ENCODE data around the gene PRKCD.

The PRKCD gene

DNA sequence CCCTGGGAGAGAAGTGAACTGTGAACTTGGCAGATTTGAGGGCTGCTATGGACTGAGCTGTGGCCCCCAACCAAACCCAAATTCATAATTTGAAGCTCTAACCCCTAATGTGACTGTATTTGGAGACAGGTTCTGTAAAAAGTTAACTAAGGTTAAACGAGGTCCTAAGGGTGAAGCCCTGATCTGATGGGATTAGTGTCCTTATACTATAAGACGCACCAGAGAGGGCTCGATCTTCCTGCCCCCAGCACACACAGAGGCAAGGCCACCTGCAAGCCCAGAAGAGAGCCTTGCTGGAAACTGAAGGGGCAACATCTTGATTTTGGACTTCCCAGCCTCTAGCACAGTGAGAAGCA, 60.8 kb downstream of the PRKCD start:
- no peak for DNase-seq

DNA sequence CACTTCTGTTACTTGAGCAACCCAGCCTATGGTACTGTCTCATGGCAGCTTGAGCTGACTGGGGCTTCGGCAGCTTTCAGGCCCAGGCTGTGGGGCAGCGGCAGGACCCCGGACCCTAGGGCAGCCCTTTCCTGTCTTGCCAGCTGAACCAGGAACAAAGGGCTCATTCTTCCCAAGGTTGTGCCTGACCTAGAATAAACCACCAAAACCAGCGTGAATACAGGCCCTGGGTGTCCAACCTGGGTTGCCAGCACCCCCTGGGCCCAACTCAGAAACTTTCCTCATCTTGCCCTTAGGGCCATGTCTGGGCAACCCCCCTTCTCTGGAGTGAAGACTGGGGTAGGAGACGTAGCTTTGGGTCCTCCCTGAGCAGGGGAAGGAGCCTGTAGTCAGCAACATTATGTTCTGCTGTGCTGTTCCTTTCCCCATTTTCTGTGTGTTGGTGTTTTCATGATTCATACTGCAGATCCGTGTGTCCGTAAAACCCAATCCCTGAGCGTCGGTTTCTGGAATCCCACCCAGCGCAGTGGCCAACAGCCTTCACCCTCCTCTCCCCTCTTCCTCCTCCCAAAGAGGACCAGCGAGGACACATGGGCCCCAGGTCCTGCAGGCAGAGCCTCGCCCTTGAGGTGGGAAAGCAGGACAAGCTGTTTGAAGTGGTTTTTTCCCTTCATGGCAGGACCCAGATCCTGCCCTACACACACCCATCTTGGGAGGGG, 61.3 kb downstream of the PRKCD start:
- no peak for DNase-seq

DNA sequence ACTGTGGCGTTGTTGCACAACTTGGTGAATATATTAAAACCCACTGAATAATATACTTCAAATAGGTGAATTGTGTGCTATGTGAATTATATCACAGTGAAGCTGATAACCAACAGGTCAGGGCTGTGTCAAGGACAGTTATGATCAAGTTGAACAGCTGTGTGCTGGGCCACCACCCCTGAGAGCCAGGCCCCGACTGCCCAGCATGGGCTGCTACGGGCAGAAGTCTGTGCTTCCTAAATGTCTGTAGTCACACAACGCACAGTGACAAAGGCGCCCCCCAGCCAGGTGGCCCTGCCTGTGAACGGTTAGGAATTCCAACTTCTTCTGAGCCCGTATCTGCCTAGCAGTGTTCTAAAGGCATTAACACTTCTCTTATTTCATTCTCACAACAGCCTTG, 62.0 kb downstream of the PRKCD start:
- DNase-seq, result no peak

DNA sequence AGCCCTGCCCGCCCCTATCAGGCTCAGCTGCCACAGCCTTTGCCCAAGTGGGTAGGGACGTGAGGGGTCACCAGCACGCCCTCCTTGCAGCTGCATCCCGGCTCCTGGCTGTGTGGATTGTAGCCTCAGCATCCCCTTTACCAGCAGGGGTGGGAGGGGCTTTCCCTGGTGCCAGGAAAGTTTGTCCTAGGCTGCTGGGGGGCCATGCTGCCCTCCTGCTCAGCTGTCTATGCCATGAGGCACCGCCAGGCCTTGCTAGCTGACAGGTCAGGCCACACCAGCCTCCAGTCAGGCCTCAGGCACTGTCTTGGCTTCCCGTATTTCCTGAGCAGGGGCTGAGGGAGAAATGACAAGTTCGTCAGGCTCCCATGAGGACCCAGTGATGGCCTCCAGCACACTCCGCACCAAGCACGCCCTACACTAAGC, 62.5 kb downstream of the PRKCD start:
- no peak for DNase-seq

DNA sequence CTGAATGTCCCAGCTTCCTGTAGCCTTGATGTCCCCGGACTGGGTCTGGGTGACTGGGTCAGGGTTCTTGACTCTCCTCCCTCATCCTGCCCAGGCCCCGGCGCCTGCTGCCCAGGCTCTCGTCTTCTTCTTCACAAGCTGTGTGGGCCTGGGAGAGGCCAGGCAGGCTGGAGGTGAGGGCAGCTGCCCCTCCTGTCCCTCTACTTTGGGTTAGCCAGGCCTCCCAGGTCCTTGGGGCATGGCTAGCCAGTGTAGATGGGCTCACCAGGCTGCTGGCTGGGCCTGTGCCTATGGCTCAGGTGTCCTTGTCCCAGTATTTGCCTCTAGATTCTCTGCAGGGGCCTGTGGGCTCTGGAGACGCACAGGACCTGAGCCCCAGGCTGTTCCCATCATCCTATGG, 63.0 kb downstream of the PRKCD start:
- no peak for DNase-seq

DNA sequence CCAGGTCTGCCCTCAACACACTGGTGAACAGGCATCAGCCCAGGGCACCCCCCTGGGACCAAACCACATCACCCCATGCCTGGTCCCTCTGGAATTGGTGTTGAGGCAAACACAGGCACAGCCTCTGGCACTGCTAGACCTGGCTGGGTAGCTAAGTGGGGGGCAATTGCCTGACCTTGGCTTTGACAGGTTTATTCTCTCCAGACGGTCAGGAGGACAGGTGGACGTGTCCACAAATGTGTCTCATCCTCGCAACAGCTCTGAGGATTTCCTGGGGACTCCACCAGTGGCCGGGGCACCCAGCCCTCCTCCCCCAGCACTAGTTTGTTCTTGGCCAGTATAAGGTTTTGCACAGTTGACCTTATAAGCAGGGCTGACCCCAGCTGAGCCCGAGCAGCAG, 63.5 kb downstream of the PRKCD start:
- DNase-seq, result no peak

DNA sequence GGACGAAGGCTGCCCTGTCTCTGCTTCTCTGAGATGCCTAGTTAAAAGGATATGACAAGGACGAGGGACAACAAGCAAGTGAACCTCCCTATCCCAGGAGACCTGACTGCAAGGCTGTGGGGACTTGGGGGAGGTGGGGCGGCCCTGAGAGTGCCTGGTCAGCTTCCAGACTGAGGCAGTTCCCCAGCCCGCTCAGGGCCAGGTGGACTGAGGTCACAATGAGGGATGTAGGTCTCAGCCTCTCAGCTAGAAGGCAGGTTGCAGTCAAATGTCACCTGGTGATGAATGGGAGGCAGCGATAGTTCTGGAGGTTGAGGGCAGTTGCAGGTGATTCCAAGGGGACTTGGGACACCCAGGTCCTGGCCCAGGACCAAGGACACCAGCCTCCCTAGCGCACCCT, 64.2 kb downstream of the PRKCD start:
- no peak for DNase-seq

DNA sequence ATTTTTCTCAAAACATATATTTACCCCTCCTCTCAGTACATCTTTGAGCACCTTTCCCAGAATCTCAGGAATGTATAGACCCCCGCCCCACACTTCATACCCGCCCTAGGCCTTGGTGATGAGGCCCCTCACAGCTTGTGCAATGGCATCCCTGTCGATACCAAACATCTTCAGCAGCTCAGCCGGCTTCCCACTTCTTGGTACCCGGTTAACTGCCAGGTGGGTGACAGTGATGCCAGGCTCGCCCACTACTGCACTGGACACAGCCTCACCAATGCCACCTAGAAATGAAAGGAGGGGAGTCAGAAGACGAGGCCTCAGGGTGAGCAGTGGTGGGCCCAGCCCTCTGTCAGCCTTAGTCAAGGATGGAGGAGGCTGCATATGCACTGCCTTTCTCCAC, 64.6 kb downstream of the PRKCD start:
- DNase-seq, result no peak

DNA sequence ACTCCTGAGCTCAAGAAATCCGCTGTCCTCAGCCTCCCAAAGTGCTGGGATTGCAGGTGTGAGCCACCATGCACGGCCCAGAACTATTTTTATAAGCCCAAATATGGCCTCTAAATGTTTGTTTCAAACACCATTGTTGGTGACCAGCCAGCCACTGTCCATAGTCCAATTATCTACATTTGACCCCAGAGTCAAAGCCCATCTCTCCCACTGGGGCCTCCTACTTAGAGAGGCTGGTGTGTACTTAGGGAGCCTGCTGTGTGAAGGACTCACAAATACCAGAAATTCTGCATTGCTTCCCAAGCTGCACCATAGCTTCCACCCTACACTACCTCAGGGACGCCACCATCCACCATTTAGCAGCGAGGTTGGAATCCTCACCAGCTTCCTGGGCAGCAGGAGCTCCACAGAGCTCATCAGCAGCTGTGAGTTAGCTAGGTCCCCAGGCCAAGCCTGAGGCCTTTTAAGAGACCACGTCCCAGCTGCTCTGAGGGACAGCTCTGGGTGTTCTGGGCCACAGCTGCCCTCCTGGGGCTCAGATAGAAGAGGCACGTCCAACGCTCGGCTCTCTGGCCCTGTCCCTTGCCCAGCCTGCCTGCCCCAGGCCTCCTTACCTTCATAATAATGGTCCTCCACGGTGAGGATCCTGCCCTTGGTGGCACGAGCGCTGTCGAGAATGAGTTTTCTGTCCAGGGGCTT, 65.3 kb downstream of the PRKCD start:
- DNase-seq, result no peak

DNA sequence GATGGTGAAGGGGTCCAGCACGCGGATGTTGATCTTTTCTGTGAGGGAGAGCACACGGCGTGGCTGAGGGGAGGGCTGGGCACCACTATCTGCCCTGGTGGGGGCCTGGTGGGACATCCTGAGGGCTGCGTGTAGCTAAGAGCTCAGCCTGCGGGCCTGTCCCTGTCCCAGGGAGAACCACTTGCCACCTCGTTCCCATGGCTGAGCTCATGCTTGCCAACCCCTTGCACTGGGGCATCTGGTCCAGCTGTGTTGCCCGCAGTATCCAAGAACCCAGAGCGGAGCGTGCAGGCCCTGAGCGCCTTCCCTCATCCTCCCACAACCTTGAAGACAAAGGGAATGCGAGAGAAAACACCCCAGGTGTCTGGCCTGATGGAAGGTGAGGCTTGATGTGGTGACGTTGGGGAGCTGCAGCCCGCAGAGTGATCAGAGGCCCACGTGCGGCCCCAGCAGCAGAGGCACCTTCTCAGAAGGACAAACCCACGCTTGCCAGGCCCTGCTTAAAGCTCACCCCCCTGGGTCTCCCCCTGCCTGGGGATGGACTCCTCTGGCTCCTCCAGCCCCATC, 65.9 kb downstream of the PRKCD start:
- no peak for DNase-seq

DNA sequence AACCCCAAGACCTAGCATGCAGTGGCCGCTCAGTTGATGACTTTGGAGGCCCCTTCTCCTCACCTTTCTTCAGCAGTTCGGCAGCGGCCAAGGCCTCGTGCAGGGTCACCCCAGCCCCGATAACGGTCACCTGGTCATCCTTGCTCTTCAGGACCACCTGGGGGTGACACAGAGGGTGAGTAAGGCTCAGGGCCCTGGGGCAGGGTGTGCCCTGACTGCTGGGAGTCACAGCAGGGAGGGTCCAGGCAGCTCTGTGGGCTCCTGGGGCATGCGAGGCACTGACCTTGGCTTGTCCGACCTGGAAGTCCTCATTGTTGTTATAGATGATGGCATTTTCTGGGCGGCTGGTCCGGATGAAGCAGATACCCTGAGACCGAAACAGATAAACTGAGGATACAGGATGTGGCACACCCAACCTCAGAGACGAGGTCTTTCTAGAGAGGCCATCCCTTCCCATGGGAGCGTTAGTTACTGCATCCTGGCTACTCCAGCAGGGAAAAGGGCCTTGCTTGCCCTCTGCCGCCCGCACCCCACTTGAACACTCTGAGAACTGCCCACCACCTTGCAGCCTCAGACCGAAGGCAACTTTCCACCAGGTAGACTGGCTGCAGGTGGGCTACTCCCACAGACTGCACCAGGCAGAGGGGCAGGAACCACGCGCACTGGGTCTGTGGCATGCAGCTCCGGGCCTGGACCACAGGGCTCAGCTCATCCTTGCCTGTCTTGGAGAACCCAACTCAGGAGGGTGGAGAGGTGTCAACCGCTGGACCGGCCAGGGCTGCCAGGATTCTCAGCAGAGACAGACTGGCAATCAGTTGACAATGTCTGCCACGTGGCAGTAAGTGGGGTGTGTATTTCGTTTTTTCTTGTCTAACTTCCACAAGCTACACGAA, 67.2 kb downstream of the PRKCD start:
- DNase-seq, result no peak

DNA sequence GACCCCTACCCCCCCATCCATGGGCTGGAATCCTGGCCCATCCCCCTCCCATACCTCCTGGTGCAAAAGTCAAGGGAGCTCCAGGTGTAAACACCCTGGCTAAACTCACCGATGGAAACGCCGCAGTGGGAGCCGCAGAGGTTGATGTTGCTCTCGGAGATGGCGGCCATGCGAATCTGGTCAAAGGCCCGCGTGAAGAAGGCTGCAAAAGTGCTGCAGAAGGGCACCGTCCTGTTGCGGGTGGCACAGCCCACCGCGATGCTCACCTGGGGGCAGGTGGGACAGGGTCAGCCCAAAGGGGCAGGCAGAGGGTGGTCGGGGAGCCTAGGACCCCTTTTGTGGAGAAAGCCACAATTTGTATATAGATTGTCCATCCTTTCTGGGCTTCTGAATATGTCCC, 68.2 kb downstream of the PRKCD start:
- no peak for DNase-seq

DNA sequence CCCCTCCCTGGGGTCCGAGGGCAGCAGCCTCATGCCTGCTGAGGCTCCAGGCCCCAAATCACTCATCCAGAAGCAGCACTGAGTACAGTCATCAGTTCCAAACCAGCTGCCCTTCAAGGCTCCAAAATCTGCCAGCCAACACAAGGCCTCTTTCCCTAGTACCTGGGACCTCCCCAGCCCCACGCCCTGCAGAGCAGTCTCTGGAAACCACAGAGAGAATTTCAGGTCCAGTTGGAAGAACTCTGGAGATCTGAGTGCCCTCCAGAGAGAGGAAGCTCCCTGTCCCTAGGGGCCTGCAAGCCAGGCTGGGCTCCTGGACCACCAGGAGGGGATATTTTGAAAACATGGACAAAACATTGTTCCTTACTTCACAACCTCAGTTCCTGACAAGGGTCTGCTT, 68.6 kb downstream of the PRKCD start:
- DNase-seq, result no peak

DNA sequence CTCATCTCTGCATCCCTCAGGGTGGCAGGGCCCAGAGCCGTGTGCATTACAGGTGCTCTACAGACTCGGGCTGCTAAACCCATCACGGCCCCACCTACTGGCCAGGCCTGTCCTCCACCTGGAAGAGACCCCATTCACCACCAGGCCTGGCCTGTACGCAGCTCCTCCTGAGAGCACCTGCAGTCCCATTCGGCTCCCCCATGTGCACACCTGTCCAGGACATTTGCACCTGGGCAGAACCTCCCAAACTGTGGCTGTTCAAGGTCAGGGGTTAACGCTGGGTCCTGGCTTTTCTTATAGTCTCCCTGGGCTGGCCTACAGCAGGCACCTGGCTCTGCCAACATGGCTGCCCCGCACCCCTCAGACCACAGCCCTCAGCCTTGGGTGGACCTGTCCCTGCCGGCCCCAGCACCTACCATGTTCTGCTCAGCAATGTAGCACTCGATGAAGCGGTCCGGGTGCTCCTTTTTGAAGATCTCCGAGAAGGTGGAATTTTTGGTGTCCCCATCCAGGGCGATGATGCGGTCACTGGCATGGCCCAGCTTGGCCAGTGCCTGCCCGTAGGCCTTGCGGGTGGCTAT, 69.1 kb downstream of the PRKCD start:
- DNase-seq, result no peak

DNA sequence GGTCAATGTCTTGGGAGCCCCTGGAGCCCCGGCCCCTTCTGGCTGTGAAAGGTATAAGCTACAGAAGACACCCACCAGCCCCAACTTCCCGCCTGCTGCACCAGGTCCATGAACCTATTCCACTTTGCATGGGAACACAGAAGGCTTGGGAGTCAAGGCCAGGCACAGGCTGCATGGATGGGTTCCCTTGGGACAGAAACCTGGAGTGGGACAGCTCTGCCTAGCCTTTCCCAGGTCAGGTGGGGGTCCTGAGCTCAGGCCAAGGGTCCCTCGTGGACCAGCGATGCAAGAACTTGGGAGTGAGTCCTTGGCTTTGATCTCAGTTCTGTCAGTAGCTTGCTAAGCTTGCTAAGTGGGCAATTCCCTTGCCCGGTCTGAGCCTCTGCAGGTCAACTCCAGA, 69.8 kb downstream of the PRKCD start:
- no peak for DNase-seq

DNA sequence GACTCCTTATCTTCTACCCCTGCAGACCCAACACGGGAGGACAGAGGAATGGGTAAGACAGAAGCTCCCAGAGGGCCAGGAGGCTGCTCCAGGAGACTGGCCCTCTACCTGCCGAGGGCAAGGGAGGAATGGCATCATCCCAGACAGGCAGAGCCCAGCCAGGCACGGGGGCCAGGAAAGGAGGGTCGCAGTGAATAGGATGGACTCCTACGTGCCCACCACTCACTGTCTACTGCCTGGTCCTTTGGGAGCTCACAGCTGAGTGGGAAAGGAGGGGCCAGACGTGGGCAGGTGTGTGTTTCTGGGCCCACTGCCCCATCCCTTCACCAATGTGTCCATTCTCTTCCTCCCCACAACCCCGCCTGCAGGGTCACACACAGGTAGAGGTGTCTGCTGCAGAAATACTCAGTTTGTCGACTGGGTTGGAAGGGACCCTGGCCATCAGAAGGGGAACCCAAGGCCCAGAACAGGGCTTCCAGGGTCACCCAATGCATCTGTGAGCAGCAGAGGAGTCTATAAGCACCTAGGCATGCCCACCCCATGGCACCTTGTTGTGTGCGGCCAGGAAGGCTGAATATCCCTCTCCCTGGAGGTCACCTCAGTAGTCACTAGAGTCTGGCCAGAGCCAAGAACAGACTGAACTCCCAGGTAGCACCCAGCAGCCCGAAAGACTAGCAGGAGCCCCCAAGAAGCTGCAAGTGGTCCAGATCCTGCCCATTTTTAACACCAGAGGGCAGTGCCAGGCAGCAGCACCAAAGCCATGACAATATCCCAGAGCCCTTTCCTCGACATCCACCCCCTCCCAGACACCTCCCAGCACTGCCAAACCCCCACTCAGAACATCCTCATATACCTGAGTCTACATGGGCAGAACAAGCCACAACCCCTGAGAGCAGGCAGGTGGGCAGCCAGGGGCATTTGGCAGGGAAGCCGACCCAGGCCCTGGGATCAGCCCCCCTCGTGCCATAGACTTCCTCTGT, 70.8 kb downstream of the PRKCD start:
- no peak for DNase-seq

DNA sequence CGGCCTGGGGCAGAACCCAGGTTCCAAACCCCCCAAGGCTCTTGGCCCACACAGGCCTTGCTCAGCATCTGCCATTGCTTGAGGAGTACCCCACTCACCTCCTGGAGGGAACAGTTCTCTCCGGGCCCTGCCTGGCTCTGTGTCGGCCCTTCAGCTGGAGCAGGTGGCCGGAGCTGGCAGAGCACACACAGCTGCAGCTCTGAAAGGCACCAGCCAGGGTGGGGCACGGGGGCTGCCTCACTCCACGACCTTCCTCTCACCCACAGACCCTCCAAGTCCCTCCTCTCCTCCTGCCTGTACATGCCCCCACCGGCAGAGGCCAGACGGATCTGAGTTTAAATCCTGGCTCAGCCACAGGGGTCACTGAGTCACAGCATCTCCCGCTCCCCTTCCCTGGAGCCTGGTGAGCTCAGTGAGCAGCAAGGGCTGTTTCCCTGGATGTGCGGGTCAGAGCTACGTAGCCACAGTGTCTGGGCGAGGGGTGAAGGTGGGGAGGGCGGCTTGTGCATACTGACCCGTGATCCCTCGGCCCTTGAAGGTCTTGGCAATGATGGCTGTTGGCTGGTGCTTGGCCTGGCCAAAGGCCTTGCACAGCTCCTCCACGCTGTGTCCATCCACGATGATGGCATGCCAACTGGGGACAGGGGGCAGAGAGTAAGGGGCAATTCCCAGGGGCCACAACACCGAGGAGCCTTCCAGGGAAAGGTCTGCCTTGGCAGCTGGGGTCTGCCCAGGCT, 71.8 kb downstream of the PRKCD start:
- no peak for DNase-seq

DNA sequence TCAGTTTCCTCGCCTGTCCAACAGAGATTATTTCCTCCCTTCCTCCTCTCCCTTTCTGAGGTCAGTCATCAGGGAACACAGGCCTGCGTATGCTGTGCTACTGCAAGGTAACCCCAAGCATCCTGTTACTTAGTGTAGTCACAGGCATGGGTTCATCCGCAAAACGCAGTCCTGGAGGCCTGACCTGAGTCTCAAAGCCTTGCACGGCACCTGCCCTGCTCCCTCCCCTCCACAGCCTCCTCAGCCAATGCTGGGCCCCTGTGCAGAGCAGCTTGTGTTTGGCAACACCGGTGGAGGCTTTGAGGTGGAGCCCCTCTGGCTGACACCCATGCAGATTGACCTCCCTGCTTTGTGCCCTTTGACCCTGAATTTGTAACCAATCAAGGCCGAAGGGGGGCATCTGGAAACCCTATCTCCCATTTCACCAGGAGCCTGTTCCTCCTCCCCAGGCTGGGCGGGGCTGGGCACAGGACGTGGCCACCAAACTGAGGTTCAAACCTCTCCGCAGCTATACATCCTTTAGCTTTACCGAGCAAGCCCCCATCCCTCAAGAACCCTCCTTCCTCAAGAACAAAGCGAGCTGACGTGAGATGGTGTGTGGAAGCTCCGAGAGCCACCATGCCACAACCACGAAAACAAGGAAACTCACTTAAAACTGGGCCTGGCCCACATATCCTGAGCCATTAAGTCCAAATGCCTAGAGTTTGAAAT, 73.3 kb downstream of the PRKCD start:
- DNase-seq, result no peak

DNA sequence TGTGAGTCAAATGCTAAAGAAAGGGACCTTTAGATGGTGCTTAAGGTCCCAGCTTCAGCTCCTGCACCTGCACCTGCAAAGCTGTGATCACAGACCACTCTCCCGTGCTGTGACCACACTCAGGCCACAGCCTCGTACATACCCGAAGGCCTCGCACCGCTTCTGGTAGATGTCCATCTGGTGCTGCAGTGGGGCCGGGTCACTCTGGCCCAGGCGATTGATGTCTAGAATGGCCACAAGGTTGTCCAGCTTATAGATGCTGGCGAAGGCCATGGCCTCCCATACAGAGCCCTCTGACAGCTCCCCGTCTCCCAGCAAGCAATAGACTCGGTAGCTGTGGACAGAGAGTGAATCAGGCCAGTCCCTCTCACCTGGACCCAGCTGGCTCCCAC, 73.8 kb downstream of the PRKCD start:
- DNase-seq, result no peak

DNA sequence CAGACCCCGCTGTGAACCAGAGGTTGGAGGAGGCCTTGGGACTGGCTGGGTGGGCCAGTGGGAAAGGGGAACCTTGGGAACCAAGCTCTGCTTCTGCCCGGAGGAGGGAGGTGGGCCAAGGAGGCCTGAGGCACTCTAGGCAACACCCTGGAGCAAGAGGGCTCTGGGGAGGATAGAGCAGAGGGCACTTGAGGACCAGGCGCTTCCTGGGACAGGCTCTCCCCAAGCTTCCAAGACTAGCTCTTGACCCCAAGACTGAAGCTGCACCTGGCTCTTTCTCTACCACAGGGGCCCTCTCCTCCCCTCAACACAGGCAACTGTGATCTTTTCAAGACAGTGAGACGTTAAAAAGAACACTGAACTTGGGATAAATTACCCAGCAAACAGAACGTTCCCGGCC, 74.5 kb downstream of the PRKCD start:
- DNase-seq, result no peak
